Liver (tissue), 3 donors: Measurements from ENCODE around the gene HILPDA.

ENCODE experiments used
- ATF3 ChIP-seq: IDR thresholded peaks from 2 replicates; pipeline ENCODE4 v1.6.1; 2016; ENCODE audit warnings: antibody characterized with exemption
- CTCF ChIP-seq: fragments of 150-350 bp; IDR thresholded peaks from 2 replicates; pipeline ENCODE4 v1.5.1; 2017; ENCODE audit warnings: improper control_type of control experiment, low read depth, low read length; ENCODE audit not compliant: missing input control
- EGR1 ChIP-seq, 2 donors: IDR thresholded peaks; 2 replicates each; pipeline ENCODE4 v1.6.1; 2016 to 2018; ENCODE audit warnings: antibody characterized with exemption in 2 of 2, low read depth in 2 of 2
- FOXA1 ChIP-seq: IDR thresholded peaks from 2 replicates; pipeline ENCODE4 v1.6.1; 2016; ENCODE audit warnings: antibody characterized with exemption
- FOXA2 ChIP-seq: IDR thresholded peaks from 2 replicates; pipeline ENCODE4 v1.6.1; 2016; ENCODE audit warnings: antibody characterized with exemption
- HNF4G ChIP-seq: IDR thresholded peaks from 2 replicates; pipeline ENCODE4 v1.6.1; 2016; ENCODE audit warnings: antibody characterized with exemption
- JUND ChIP-seq, 2 donors: IDR thresholded peaks; 2 replicates each; pipeline ENCODE4 v1.6.1; 2016; ENCODE audit warnings: antibody characterized with exemption in 2 of 2
- MAX ChIP-seq: IDR thresholded peaks from 2 replicates; pipeline ENCODE4 v1.6.1; 2016; ENCODE audit warnings: antibody characterized with exemption
- RAD21 ChIP-seq, 2 donors: IDR thresholded peaks; 2 replicates each; pipeline ENCODE4 v1.6.1; 2016; ENCODE audit warnings: antibody characterized with exemption in 2 of 2, mild to moderate bottlenecking in 2 of 2
- REST ChIP-seq: IDR thresholded peaks from 2 replicates; pipeline ENCODE4 v1.6.1; 2016; ENCODE audit warnings: antibody characterized with exemption, mild to moderate bottlenecking
- SP1 ChIP-seq: IDR thresholded peaks from 2 replicates; pipeline ENCODE4 v1.6.1; 2018; ENCODE audit warnings: antibody characterized with exemption, mild to moderate bottlenecking
- TAF1 ChIP-seq: conservative IDR thresholded peaks from 2 replicates; pipeline ENCODE4 v1.6.1; 2016; ENCODE audit warnings: antibody characterized with exemption, mild to moderate bottlenecking
- YY1 ChIP-seq: IDR thresholded peaks from 2 replicates; pipeline ENCODE4 v1.6.1; 2016; ENCODE audit warnings: antibody characterized with exemption, mild to moderate bottlenecking
- ZBTB33 ChIP-seq: IDR thresholded peaks from 2 replicates; pipeline ENCODE4 v1.6.1; 2016; ENCODE audit warnings: antibody characterized with exemption
- donor health status: healthy.
- donor health status: healthy.

- TF ChIP-seq RAD21 (IDR thresholded peaks at IDR 0.05) (no peak), YY1 (no peak), CTCF (no peak), FOXA1 (no peak), JUND (IDR thresholded peaks at IDR 0.05) (no peak), SP1 (no peak), REST (no peak), MAX (no peak), ATF3 (no peak), TAF1 (no peak), HNF4G (no peak), EGR1 (IDR thresholded peaks at IDR 0.05; ENCODE audit: low read depth in 2 of 2) (no peak), ZBTB33 (no peak), FOXA2 (no peak)
Observed at GRCh38 chr7:128450913-128451312, 4.8 kb upstream of the HILPDA start.
